Prostate gland (tissue), 2 donors: Measurements from ENCODE around the gene SLC24A3. TPM values are rescaled to one million over a fixed set of nuclear protein-coding genes. Genes with fewer than 3 reads are reported as not detected.

Experiments
- DNase-seq: peaks from one replicate; pipeline ENCODE4 v3.0.0-alpha.2; 2019; ENCODE audit warnings: low spot score
- H3K27ac ChIP-seq, 2 donors: fragments of 200-600 bp; sonication (generic); 2 replicates each; pipeline ENCODE4 v1.5.1; 2017 to 2019
- H3K27me3 ChIP-seq: fragments of 200-600 bp; sonication (generic); replicated peaks from 2 replicates; pipeline ENCODE4 v1.5.1; 2019; ENCODE audit not compliant: insufficient read depth
- H3K36me3 ChIP-seq, 2 donors: fragments of 200-600 bp; sonication (generic); 1 replicate in 1 of 2; 2 replicates in 1 of 2; pipeline versions ENCODE4 v1.5.1 to v1.8.1; 2017 to 2019
- H3K4me1 ChIP-seq: fragments of 200-600 bp; sonication (generic); replicated peaks from 2 replicates; pipeline ENCODE4 v1.5.1; 2019
- H3K4me3 ChIP-seq, 2 donors: fragments of 200-600 bp; sonication (generic); 2 replicates each; pipeline ENCODE4 v1.5.1; 2017 to 2019
- H3K9me3 ChIP-seq: fragments of 200-600 bp; sonication (generic); 2 replicates; pipeline ENCODE4 v1.5.1; 2017
- POLR2A ChIP-seq: fragments of 450-650 bp; IDR thresholded peaks from one replicate; pipeline ENCODE4 v1.6.1; 2016; ENCODE audit warnings: antibody characterized with exemption, mild to moderate bottlenecking
- POLR2AphosphoS5 ChIP-seq: sonication (generic); formaldehyde crosslinking; IDR thresholded peaks from one replicate; pipeline ENCODE4 v1.6.1; 2017; ENCODE audit warnings: antibody characterized with exemption
- WGBS: methylation state at CpG from one replicate; pipeline ENCODE4 v1.1.5; 2018; 5-methylcytosine and 5-hydroxymethylcytosine counted together
- intact Hi-C: fragments of 100-400 bp; cut with DNase I; formaldehyde crosslinking; loops from one replicate; pipeline ENCODE4 v1.14.2; 2022
- total RNA-seq, 2 donors: library from RNA; depleted of rRNA; stranded (reverse); fragments of >200 nt; gene quantifications; one replicate each; pipeline ENCODE4 v1.1.0, GENCODE V29; 2016
- TF ChIP-seq, protein P1 (sequence below), 4 experiments: fragments of 200-600 bp in 2 of 4; fragments of 450-650 bp in 2 of 4; sonication (generic) in 2 of 4; IDR thresholded peaks; 1 replicate in 3 of 4; 2 replicates in 1 of 4; pipeline ENCODE4 v1.5.1; 2016 to 2019; ENCODE audit warnings: antibody characterized with exemption in 4 of 4, mild to moderate bottlenecking in 2 of 4, moderate library complexity in 2 of 4

SLC24A3 gene
- total RNA-seq, 2 donors from 2014 or later = 4.6 to 8.0 TPM

DNA sequence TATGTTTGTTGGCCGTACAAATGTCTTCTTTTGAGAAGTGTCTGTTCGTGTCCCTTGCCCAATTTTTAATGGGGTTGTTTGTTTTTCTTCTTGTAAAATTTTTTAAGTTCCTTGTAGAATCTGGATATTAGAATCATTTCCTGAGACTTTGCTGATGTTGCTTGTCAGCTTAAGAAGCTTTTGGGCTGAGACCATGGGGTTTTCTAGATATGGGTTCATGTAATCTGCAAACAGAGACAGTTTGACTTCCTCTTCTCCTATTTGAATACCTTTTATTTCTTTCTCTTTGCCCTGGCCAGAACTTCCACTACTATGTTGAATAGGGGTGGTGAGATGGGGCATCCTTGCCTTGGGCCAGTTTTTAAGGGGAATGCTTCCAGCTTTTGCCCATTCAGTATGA lies 82.6 kb downstream of the SLC24A3 start:
- Histone ChIP-seq H3K27ac (no peak overlapping the region), H3K4me3 (no peak overlapping the region), H3K27me3 (no peaks in the 10 kb centered on the region), H3K4me1 (no peaks in the 10 kb centered on the region), H3K36me3 (no peaks in the 10 kb centered on the region), H3K9me3 (no peaks in the 10 kb centered on the region)
- 32% methylated on average over 2 of the region's 2 CpGs for WGBS
- no peak for DNase-seq
- intact Hi-C loops = no loop called here
- TF ChIP-seq POLR2A = no peak
- TF ChIP-seq POLR2AphosphoS5 = no peak
- TF ChIP-seq, protein P1, sequence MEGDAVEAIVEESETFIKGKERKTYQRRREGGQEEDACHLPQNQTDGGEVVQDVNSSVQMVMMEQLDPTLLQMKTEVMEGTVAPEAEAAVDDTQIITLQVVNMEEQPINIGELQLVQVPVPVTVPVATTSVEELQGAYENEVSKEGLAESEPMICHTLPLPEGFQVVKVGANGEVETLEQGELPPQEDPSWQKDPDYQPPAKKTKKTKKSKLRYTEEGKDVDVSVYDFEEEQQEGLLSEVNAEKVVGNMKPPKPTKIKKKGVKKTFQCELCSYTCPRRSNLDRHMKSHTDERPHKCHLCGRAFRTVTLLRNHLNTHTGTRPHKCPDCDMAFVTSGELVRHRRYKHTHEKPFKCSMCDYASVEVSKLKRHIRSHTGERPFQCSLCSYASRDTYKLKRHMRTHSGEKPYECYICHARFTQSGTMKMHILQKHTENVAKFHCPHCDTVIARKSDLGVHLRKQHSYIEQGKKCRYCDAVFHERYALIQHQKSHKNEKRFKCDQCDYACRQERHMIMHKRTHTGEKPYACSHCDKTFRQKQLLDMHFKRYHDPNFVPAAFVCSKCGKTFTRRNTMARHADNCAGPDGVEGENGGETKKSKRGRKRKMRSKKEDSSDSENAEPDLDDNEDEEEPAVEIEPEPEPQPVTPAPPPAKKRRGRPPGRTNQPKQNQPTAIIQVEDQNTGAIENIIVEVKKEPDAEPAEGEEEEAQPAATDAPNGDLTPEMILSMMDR (IDR thresholded peaks at IDR 0.05) = no peak

DNA sequence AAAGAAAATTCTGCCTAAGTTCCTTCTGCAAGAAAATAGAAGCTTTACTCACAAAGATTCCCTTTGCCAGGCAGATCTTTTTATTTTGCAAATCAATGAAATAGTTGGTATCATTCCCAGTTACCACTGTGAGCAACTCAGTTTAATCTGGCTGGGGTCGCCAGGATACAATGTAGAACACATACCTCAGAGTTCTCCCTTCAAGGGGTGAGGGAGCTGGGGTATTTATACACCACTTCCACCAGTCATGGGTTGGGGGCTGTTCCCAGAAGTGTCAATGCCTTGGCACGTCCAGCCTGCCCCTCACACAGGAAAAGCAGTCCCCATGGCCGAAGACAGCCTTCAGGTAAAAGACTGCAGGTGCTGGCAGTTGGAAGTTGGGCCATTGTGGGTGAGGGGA lies 86.2 kb downstream of the SLC24A3 start:
- intact Hi-C loops = no loop called here
- Histone ChIP-seq H3K36me3 (no peaks in the 10 kb centered on the region), H3K27ac (no peak overlapping the region), H3K9me3 (no peaks in the 10 kb centered on the region), H3K27me3 (no peaks in the 10 kb centered on the region), H3K4me3 (no peak overlapping the region), H3K4me1 (no peaks in the 10 kb centered on the region)
- TF ChIP-seq POLR2AphosphoS5 = no peak
- no peak for TF ChIP-seq POLR2A
- TF ChIP-seq, protein P1 (IDR thresholded peaks at IDR 0.05) = no peak
- WGBS = 59% methylated on average over 3 of the region's 3 CpGs
- DNase-seq = no peak

DNA sequence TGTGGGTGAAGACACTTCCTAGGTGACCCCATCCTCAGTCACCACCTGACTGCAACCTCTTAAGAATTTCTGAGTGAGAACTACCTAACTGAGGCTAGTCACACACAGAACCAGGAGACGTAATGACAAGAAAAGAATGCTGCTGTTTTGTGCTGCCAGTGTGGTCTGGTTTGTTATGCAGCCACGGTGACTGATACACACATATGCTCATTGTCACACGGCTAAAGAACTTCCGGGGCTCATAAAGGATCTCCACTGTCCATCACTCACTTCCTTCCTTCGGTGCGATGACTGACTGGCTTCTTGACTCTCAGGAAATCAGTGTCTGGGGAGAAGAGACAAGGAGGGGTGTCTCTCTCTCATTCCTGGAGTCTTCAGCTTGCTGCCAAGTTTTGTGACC lies 88.0 kb downstream of the SLC24A3 start:
- 83% methylated on average over 6 of the region's 6 CpGs for WGBS
- TF ChIP-seq POLR2A (no peak), POLR2AphosphoS5 (no peak)
- TF ChIP-seq, protein P1 (IDR thresholded peaks at IDR 0.05) = no peak
- H3K36me3 ChIP-seq = no peaks in the 10 kb centered on the region
- H3K27me3 ChIP-seq = no peaks in the 10 kb centered on the region
- DNase-seq = no peak
- H3K27ac ChIP-seq = no peak overlapping the region
- H3K9me3 ChIP-seq = no peaks in the 10 kb centered on the region
- intact Hi-C loops = no loop called here
- no peak overlapping the region for H3K4me3 ChIP-seq
- no peaks in the 10 kb centered on the region for H3K4me1 ChIP-seq

DNA sequence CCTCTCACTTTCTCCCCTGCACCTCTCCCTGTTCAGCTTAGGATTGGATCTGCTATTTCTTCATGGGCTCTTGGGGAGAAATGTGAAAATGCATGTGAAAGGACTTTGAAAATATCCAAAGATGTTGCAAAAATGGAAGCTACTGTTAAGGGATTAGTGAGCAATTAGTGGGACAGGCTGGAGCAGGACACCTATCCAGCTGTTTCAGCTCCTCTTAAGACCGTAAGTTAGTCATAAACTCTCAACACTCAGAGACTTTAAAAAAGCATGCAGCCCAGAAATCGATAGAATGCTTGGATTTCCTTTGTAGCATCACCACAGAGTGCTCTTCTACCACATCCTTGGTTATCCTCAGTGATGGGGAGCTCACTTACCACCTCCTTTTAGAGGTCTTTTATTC lies 88.7 kb downstream of the SLC24A3 start:
- intact Hi-C loops = no loop called here
- H3K9me3 ChIP-seq = no peaks in the 10 kb centered on the region
- H3K27me3 ChIP-seq = no peaks in the 10 kb centered on the region
- H3K36me3 ChIP-seq = no peaks in the 10 kb centered on the region
- 88% methylated on average over 2 of the region's 2 CpGs for WGBS
- H3K4me1 ChIP-seq = no peaks in the 10 kb centered on the region
- no peak overlapping the region for H3K4me3 ChIP-seq
- DNase-seq = no peak
- H3K27ac ChIP-seq = no peak overlapping the region
- TF ChIP-seq, protein P1 (IDR thresholded peaks at IDR 0.05) = no peak
- no peak for TF ChIP-seq POLR2AphosphoS5

DNA sequence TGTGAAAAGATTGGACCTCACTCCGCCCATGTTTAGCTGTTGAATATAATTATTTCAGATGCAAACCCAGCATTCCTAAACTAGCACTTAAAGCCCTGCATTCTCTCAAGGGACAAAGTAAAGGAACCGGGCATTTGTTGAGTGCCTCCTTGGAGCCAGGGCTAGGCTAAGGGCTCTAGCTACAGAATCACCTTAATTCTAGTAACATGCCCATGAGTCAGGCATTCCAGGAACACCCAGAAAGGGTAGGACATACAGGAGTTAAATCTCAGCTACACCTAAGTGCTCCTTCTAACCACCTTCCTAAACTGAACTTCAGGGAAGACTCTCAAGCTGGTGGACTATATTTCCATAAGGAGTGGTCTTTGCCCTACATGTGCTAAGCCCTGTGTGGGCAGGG lies 89.4 kb downstream of the SLC24A3 start:
- intact Hi-C loops = no loop called here
- TF ChIP-seq, protein P1 (IDR thresholded peaks at IDR 0.05) = no peak
- no peak for TF ChIP-seq POLR2A
- no peak for TF ChIP-seq POLR2AphosphoS5
- Histone ChIP-seq H3K27ac (no peak overlapping the region), H3K36me3 (no peaks in the 10 kb centered on the region), H3K4me1 (no peaks in the 10 kb centered on the region), H3K4me3 (no peak overlapping the region), H3K27me3 (no peaks in the 10 kb centered on the region), H3K9me3 (no peaks in the 10 kb centered on the region)
- 80% methylated on average over 2 of the region's 2 CpGs for WGBS
- no peak for DNase-seq
